Measurements from ENCODE around the gene PLA2G2F. TPM values are rescaled to one million over a fixed set of nuclear protein-coding genes. Genes with fewer than 3 reads are reported as not detected.

PLA2G2F gene
- total RNA-seq, 1 donor, result not detected

GRCh38 chr1:20115479-20115878 lies 23.6 kb upstream of the PLA2G2F start:
- H3K4me3 ChIP-seq (ENCODE audit: insufficient read depth, low read length), result no peak overlapping the region
- H3K4me2 ChIP-seq (ENCODE audit: insufficient read depth, low read length), result no peak overlapping the region
- no peaks in the 10 kb centered on the region for H3K36me3 ChIP-seq (ENCODE audit: insufficient read depth, low read length)
- H3K79me2 ChIP-seq (ENCODE audit: insufficient read depth, low read length), result no peaks in the 10 kb centered on the region
- no peak for DNase-seq (ENCODE audit: insufficient read length, low spot score, missing footprints)
- H2AFZ ChIP-seq (ENCODE audit: low read length), result no peak overlapping the region
- TF ChIP-seq CTCF (IDR thresholded peaks at IDR 0.05; ENCODE audit: extremely low read depth, low read depth, low read length), result no peak
- H4K20me1 ChIP-seq (ENCODE audit: insufficient read depth, low read length), result no peaks in the 10 kb centered on the region
- peaks cover 2% of the 10 kb centered on the region for H3K4me1 ChIP-seq (ENCODE audit: insufficient read depth, low read length)
- H3K9me3 ChIP-seq (ENCODE audit: low read depth, low read length), result no peaks in the 10 kb centered on the region
- H3K27me3 ChIP-seq (ENCODE audit: insufficient read depth, low read length), result peaks cover 10% of the 10 kb centered on the region
- no peak overlapping the region for H3K27ac ChIP-seq (ENCODE audit: low read depth, low read length)

- no peak overlapping the region for H3K4me3 ChIP-seq (ENCODE audit: insufficient read depth, low read length)
These were observed 23.2 kb upstream of the PLA2G2F start for GRCh38 chr1:20115916-20116315.

DNA sequence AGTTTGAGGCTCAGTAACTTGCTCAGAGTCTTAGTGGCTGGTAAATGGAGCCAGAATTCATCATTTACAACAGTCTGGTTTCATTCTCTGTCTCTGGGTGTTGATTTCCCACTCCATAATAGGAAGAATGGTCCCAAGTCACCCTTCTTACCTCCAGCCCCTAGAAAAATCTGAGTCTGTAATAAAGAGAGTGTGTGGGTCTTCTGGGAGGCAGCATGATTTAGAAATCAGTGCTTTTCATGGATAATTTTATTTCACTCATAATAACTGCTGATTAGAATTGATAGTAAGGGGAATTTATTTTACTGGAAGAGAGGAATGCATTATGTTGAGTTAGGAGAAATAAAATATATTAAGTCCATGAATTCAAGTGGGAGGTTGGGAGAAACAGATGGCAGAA lies 21.9 kb upstream of the PLA2G2F start:
- no peak overlapping the region for H3K4me2 ChIP-seq (ENCODE audit: insufficient read depth, low read length)

More at GRCh38 chr1:20115916-20116315, 23.2 kb upstream of the PLA2G2F start:
- no peaks in the 10 kb centered on the region for H3K4me1 ChIP-seq (ENCODE audit: insufficient read depth, low read length)
- peaks cover 13% of the 10 kb centered on the region for H3K27me3 ChIP-seq (ENCODE audit: insufficient read depth, low read length)
- no peaks in the 10 kb centered on the region for H3K9me3 ChIP-seq (ENCODE audit: low read depth, low read length)
- H4K20me1 ChIP-seq (ENCODE audit: insufficient read depth, low read length), result no peaks in the 10 kb centered on the region
- H2AFZ ChIP-seq (ENCODE audit: low read length), result no peak overlapping the region
- H3K79me2 ChIP-seq (ENCODE audit: insufficient read depth, low read length), result no peaks in the 10 kb centered on the region
- no peak for TF ChIP-seq CTCF (IDR thresholded peaks at IDR 0.05; ENCODE audit: extremely low read depth, low read depth, low read length)
- H3K36me3 ChIP-seq (ENCODE audit: insufficient read depth, low read length), result no peaks in the 10 kb centered on the region
- H3K4me2 ChIP-seq (ENCODE audit: insufficient read depth, low read length), result no peak overlapping the region
- no peak for DNase-seq (ENCODE audit: insufficient read length, low spot score, missing footprints)
- no peak overlapping the region for H3K27ac ChIP-seq (ENCODE audit: low read depth, low read length)

GRCh38 chr1:20119347-20119746 lies 19.8 kb upstream of the PLA2G2F start, which contains the start of gene PLA2G2D:
Gene PLA2G2D (minus strand): TSS chr1:20119536. CDS start chr1:20119498, 38 bp downstream.
- peak; percentile 29 for DNase-seq (ENCODE audit: insufficient read length, low spot score, missing footprints)
- Histone ChIP-seq H3K36me3 (ENCODE audit: insufficient read depth, low read length) (no peaks in the 10 kb centered on the region), H4K20me1 (ENCODE audit: insufficient read depth, low read length) (no peaks in the 10 kb centered on the region), H3K4me3 (ENCODE audit: insufficient read depth, low read length) (no peak within 1 kb of the TSS), H3K79me2 (ENCODE audit: insufficient read depth, low read length) (no peaks in the 10 kb centered on the region), H3K9me3 (ENCODE audit: low read depth, low read length) (no peaks in the 10 kb centered on the region), H3K27ac (ENCODE audit: low read depth, low read length) (no peak within 1 kb of the TSS), H3K4me1 (ENCODE audit: insufficient read depth, low read length) (peaks cover 2% of the 10 kb centered on the region), H2AFZ (ENCODE audit: low read length) (no peak within 1 kb of the TSS), H3K4me2 (ENCODE audit: insufficient read depth, low read length) (no peak within 1 kb of the TSS), H3K27me3 (ENCODE audit: insufficient read depth, low read length) (peaks cover 20% of the 10 kb centered on the region)
- TF ChIP-seq CTCF (IDR thresholded peaks at IDR 0.05; ENCODE audit: extremely low read depth, low read depth, low read length), result no peak

More for the DNA sequence above, 21.9 kb upstream of the PLA2G2F start:
- no peaks in the 10 kb centered on the region for H4K20me1 ChIP-seq (ENCODE audit: insufficient read depth, low read length)
- H3K4me3 ChIP-seq (ENCODE audit: insufficient read depth, low read length), result no peak overlapping the region
- H3K27ac ChIP-seq (ENCODE audit: low read depth, low read length), result no peak overlapping the region
- DNase-seq (ENCODE audit: insufficient read length, low spot score, missing footprints), result no peak
- H3K9me3 ChIP-seq (ENCODE audit: low read depth, low read length), result no peaks in the 10 kb centered on the region
- H3K27me3 ChIP-seq (ENCODE audit: insufficient read depth, low read length), result peaks cover 20% of the 10 kb centered on the region
- H3K4me1 ChIP-seq (ENCODE audit: insufficient read depth, low read length), result no peaks in the 10 kb centered on the region
- no peaks in the 10 kb centered on the region for H3K36me3 ChIP-seq (ENCODE audit: insufficient read depth, low read length)
- H3K79me2 ChIP-seq (ENCODE audit: insufficient read depth, low read length), result no peaks in the 10 kb centered on the region
- no peak for TF ChIP-seq CTCF (IDR thresholded peaks at IDR 0.05; ENCODE audit: extremely low read depth, low read depth, low read length)
- no peak overlapping the region for H2AFZ ChIP-seq (ENCODE audit: low read length)

All from osteoblast (primary cell).